HCT116 (cell line): ENCODE data around the gene MSI2. TPM values are rescaled to one million over a fixed set of nuclear protein-coding genes. Genes with fewer than 3 reads are reported as not detected.

Experiments
- ATAC-seq: fragments of 200-7000 bp; cut with Tn5 transposase; 2 replicates; pipeline ENCODE4 v1.9.1; 2020; ENCODE audit warnings: mild to moderate bottlenecking, moderate library complexity
- BruUV-seq: library from RNA; stranded (reverse); fragments of 400-500 nt; replicated peaks from 2 replicates; lab custom pipeline; 2021; lab: Mats Ljungman, UMichigan
- CTCF ChIA-PET: fragments of 300-600 bp; sonication (Branson Sonifier 250); formaldehyde crosslinking; loops from one replicate; lab custom pipeline; 2021; ENCODE audit warnings: antibody characterized with exemption; lab: Charles Lee
- POLR2A ChIA-PET: fragments of 300-600, 350-600 bp; sonication (Branson Sonifier 250); formaldehyde crosslinking; loops from one replicate; lab custom pipeline; 2021; ENCODE audit warnings: antibody characterized with exemption; lab: Charles Lee
- RAD21 ChIA-PET, 2 experiments: fragments of 300-600 bp; sonication (Branson Sonifier 250); formaldehyde crosslinking; loops; one replicate each; lab custom pipeline; 2023; ENCODE audit warnings: low total read pairs in 2 of 2; ENCODE audit not compliant: uncharacterized antibody in 2 of 2, unreplicated experiment in 2 of 2, low non-redundant PET in 1 of 2; lab: Charles Lee
- DNase-seq: peaks from one replicate; pipeline ENCODE4 v3.0.0-alpha.2; 2010; ENCODE audit warnings: low read depth, low spot score
- H2AFZ ChIP-seq: fragments of 200-600 bp; shearing (Covaris generic), sonication (generic); 2 replicates; pipeline ENCODE4 v1.6.1; 2017; ENCODE audit warnings: low read depth, mixed run types, mixed read lengths, antibody characterized with exemption, low read length; ENCODE audit not compliant: poor library complexity, severe bottlenecking
- H3K27ac ChIP-seq: 2 replicates; pipeline ENCODE4 v1.5.1; 2012; ENCODE audit warnings: low read depth, low read length
- H3K27me3 ChIP-seq: fragments of 200-600 bp; sonication (generic); 2 replicates; pipeline ENCODE4 v1.6.1; 2016; ENCODE audit warnings: mixed run types, low read length, mixed read lengths; ENCODE audit not compliant: insufficient read depth
- H3K36me3 ChIP-seq, 2 experiments: fragments of 200-500 bp in 1 of 2; fragments of 200-600 bp in 1 of 2; sonication (Bioruptor generic) in 1 of 2; sonication (generic) in 1 of 2; 2 replicates each; pipeline versions ENCODE4 v1.5.1 to v1.6.1; 2014 to 2016; ENCODE audit warnings: low read length in 2 of 2, inconsistent platforms in 1 of 2, mixed read lengths in 1 of 2, mixed run types in 1 of 2; ENCODE audit not compliant: insufficient read depth in 2 of 2, control insufficient read depth in 1 of 2
- H3K4me1 ChIP-seq, 2 experiments: fragments of 200-600 bp in 1 of 2; sonication (generic) in 1 of 2; 2 replicates each; pipeline versions ENCODE4 v1.5.1 to v1.6.1; 2012 to 2017; ENCODE audit warnings: low read length in 2 of 2, inconsistent platforms in 1 of 2, mild to moderate bottlenecking in 1 of 2, mixed read lengths in 1 of 2, mixed run types in 1 of 2, moderate library complexity in 1 of 2; ENCODE audit not compliant: insufficient read depth in 2 of 2, control insufficient read depth in 1 of 2
- H3K4me2 ChIP-seq: fragments of 200-600 bp; sonication (generic); 2 replicates; pipeline ENCODE4 v1.6.1; 2017; ENCODE audit warnings: mixed run types, low read length, mixed read lengths
- H3K4me3 ChIP-seq, 2 experiments: fragments of 200-600 bp in 1 of 2; sonication (generic) in 1 of 2; replicated peaks in 1 of 2; 2 replicates each; pipeline ENCODE4 v1.5.1; 2011 to 2016; ENCODE audit warnings: low read length in 2 of 2, control low read depth in 1 of 2, low read depth in 1 of 2, mild to moderate bottlenecking in 1 of 2, mixed read lengths in 1 of 2, mixed run types in 1 of 2
- H3K79me2 ChIP-seq: fragments of 200-600 bp; sonication (generic); 2 replicates; pipeline ENCODE4 v1.6.1; 2017; ENCODE audit warnings: mild to moderate bottlenecking, mixed run types, low read length, moderate library complexity, mixed read lengths; ENCODE audit not compliant: insufficient read depth
- H3K9ac ChIP-seq: fragments of 200-600 bp; sonication (generic); 2 replicates; pipeline ENCODE4 v1.6.1; 2016; ENCODE audit warnings: low read length, mixed read lengths
- H3K9me2 ChIP-seq: fragments of 200-600 bp; sonication (generic), shearing (Covaris generic); 2 replicates; pipeline ENCODE4 v1.6.1; 2017; ENCODE audit warnings: mixed run types, mild to moderate bottlenecking, moderate library complexity; ENCODE audit not compliant: insufficient read depth
- H3K9me3 ChIP-seq, 2 experiments: fragments of 200-500 bp in 1 of 2; fragments of 200-600 bp in 1 of 2; sonication (Bioruptor generic) in 1 of 2; sonication (generic) in 1 of 2; 2 replicates each; pipeline ENCODE4 v1.6.1; 2014 to 2017; ENCODE audit warnings: low read length in 2 of 2, mixed read lengths in 2 of 2, inconsistent platforms in 1 of 2, low read depth in 1 of 2, mild to moderate bottlenecking in 1 of 2, mixed run types in 1 of 2, moderate library complexity in 1 of 2; ENCODE audit not compliant: control insufficient read depth in 1 of 2, insufficient read depth in 1 of 2
- H4K20me1 ChIP-seq: fragments of 200-600 bp; sonication (generic), shearing (Covaris generic); 2 replicates; pipeline ENCODE4 v1.6.1; 2017; ENCODE audit warnings: mixed run types, mild to moderate bottlenecking, moderate library complexity; ENCODE audit not compliant: insufficient read depth
- EZH2 ChIP-seq: fragments of 200-600 bp; sonication (generic); IDR thresholded peaks from 2 replicates; pipeline ENCODE4 v1.6.1; 2017; ENCODE audit warnings: antibody characterized with exemption, mixed run types
- EZH2phosphoT487 ChIP-seq: fragments of 200-600 bp; IDR thresholded peaks from 2 replicates; pipeline ENCODE4 v1.6.1; 2018; ENCODE audit warnings: antibody characterized with exemption, borderline replicate concordance
- JUND ChIP-seq: IDR thresholded peaks from 2 replicates; pipeline ENCODE4 v1.6.1; 2012
- POLR2A ChIP-seq: IDR thresholded peaks from 2 replicates; pipeline ENCODE4 v1.7.0; 2011; ENCODE audit warnings: borderline replicate concordance; ENCODE audit not compliant: insufficient read depth, insufficient read length; ENCODE audit errors: extremely low read depth
- POLR2AphosphoS5 ChIP-seq: IDR thresholded peaks from 2 replicates; pipeline ENCODE4 v1.6.1; 2011; ENCODE audit warnings: mild to moderate bottlenecking, low read depth, low read length, moderate library complexity
- intact Hi-C: fragments of 100-400 bp; cut with micrococcal nuclease; formaldehyde crosslinking; loops from 2 replicates; pipeline ENCODE4 v1.10.0; 2022
- total RNA-seq: library from RNA; stranded (reverse); gene quantifications from one replicate; pipeline ENCODE4 v1.2.1, GENCODE V29; 2021; ENCODE audit not compliant: unreplicated experiment
- TF ChIP-seq, protein P1 (sequence below): IDR thresholded peaks from 2 replicates; pipeline ENCODE4 v1.6.1; 2012; ENCODE audit warnings: low read depth

Gene MSI2
- total RNA-seq, 1 experiment from 2014 or later: 137 TPM

DNA sequence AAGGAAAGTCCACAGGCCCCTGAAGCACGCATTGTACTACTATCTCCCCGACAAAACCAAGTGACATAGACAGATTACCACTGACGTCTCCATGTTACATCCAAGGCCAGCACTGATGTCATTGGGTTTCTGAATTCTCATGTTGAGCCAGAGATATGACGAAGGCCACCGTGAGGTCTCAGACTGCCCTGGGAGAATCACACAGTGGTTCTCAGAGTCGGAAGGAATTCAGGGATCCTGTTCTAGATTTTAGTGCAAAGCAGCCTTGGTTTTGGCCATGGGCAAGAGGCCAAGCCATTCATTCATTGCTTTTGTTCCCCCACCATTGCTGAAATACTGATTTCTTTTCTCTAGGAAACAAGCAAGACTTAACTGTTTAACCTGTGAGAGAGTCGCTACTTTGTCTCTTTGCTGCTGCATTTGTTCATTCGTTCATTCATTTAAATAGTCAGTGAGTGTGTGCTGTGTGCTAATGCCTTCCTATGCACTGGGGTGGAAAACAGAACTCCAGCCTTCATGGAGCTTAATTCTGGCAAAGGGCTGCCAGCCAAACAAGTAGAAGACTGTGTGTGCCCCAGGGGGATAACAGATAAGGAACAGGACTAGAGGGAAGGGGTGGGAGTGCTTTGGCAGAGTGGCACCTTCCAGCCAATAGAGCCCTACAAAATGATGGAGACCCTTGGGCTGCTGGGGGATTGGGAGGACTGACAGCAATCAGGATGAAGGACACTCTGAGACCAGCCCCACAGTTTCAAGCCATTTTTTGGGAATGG is 222.3 kb downstream of the MSI2 start:
- ATAC-seq: no peak
- H3K9me3 ChIP-seq: no peaks in the 10 kb centered on the region

More for the DNA sequence above, 222.3 kb downstream of the MSI2 start:
- CTCF ChIA-PET: no interaction called here
- Histone ChIP-seq H3K9ac (no peak overlapping the region), H3K4me1 (peaks cover 0 to 8% of the 10 kb centered on the region in 2 experiments; a peak in 1 of 4 replicates), H3K36me3 (no peaks in the 10 kb centered on the region), H3K4me2 (no peak overlapping the region), H3K79me2 (no peaks in the 10 kb centered on the region), H3K27ac (no peak overlapping the region), H4K20me1 (no peaks in the 10 kb centered on the region), H3K27me3 (no peaks in the 10 kb centered on the region), H3K9me2 (no peaks in the 10 kb centered on the region), H3K4me3 (no peak overlapping the region), H2AFZ (no peak overlapping the region)
- TF ChIP-seq, protein P1, sequence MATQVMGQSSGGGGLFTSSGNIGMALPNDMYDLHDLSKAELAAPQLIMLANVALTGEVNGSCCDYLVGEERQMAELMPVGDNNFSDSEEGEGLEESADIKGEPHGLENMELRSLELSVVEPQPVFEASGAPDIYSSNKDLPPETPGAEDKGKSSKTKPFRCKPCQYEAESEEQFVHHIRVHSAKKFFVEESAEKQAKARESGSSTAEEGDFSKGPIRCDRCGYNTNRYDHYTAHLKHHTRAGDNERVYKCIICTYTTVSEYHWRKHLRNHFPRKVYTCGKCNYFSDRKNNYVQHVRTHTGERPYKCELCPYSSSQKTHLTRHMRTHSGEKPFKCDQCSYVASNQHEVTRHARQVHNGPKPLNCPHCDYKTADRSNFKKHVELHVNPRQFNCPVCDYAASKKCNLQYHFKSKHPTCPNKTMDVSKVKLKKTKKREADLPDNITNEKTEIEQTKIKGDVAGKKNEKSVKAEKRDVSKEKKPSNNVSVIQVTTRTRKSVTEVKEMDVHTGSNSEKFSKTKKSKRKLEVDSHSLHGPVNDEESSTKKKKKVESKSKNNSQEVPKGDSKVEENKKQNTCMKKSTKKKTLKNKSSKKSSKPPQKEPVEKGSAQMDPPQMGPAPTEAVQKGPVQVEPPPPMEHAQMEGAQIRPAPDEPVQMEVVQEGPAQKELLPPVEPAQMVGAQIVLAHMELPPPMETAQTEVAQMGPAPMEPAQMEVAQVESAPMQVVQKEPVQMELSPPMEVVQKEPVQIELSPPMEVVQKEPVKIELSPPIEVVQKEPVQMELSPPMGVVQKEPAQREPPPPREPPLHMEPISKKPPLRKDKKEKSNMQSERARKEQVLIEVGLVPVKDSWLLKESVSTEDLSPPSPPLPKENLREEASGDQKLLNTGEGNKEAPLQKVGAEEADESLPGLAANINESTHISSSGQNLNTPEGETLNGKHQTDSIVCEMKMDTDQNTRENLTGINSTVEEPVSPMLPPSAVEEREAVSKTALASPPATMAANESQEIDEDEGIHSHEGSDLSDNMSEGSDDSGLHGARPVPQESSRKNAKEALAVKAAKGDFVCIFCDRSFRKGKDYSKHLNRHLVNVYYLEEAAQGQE: no peak
- TF ChIP-seq EZH2 (no peak), POLR2AphosphoS5 (no peak), EZH2phosphoT487 (no peak), POLR2A (no peak), JUND (no peak)
- no peak for DNase-seq
- BruUV-seq: no TSS peak
- POLR2A ChIA-PET: no interaction called here
- intact Hi-C loops: no loop called here
- RAD21 ChIA-PET: no interaction called here
